Measurements from ENCODE around the gene TSPAN13.

GRCh38 chr7:16728811-16729210, 24.7 kb upstream of the TSPAN13 start:
- TF ChIP-seq CTCF (IDR thresholded peaks at IDR 0.05 in 8 of 11, conservative IDR thresholded peaks at IDR 0.05 in 3 of 11) (no peak), POLR2A (IDR thresholded peaks at IDR 0.05) (no peak), POLR2AphosphoS5 (IDR thresholded peaks at IDR 0.05) (no peak)
